Lower leg skin (tissue), 3 donors: ENCODE measurements around the gene ENTPD6.

Source experiments
- CTCF ChIP-seq, 3 donors: fragments of 450-650 bp; IDR thresholded peaks; one replicate each; pipeline ENCODE4 v1.5.1; 2016; ENCODE audit warnings: antibody characterized with exemption in 3 of 3, mild to moderate bottlenecking in 3 of 3, moderate library complexity in 2 of 3
- POLR2A ChIP-seq, 2 donors: fragments of 450-650 bp; IDR thresholded peaks; one replicate each; pipeline ENCODE4 v1.6.1; 2016 to 2017; ENCODE audit warnings: antibody characterized with exemption in 2 of 2, mild to moderate bottlenecking in 1 of 2, moderate library complexity in 1 of 2

- TF ChIP-seq CTCF (IDR thresholded peaks at IDR 0.05), result no peak
- no peak for TF ChIP-seq POLR2A (IDR thresholded peaks at IDR 0.05)
Measured at GRCh38 chr20:25158043-25158442, 37.5 kb upstream of the ENTPD6 start.
